ENCODE measurements around the gene KDM2B. TPM values are rescaled to one million over a fixed set of nuclear protein-coding genes. Genes with fewer than 3 reads are reported as not detected.

Gene KDM2B
- polyA plus RNA-seq, 1 donor from 2014 or later, result 49.0 TPM

DNA sequence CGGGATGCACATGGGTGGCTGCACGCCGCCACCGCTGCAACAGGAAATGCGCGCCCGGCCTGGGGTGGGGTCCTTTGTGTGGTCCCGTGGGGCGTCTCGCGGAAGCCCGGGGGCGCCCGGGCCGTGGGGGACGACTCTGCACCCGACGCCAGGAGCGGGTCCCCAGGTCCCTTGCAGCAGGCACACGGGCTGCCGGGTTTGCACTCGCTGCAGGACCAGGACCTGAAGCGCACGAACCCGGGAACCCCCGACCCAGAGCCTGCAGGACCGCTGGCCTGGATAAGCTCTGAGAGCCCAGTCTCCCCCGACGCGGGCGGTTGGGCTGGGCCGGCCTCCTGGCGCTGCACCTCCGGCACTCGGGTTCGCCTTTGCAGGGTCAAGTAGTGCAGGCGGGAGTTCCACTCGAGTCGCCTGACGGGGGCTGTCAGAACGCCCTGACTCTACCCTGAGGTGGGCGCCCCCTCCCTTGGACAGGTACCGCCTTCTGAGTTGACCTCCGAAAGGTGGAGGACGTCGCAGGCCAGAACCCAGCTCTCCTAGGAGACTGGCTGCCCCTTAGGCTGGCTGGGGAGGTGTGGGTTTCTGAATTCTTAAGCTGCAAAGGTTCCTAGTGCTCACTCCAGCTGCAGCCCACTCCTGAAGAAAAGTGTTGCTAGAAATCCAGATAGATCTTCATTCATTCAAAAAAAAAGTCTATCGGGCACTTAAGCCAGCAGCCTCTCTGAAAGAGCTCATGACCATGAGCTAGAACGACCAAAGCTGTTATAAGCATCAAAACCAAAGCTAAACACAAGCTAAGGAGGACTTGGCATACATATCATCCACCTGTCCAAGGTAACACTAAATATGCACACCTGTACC lies 113.0 kb downstream of the KDM2B start:
- H3K27ac Mint-ChIP-seq, result peak overlapping the region; percentile 84 to 95 (median 88)

DNA sequence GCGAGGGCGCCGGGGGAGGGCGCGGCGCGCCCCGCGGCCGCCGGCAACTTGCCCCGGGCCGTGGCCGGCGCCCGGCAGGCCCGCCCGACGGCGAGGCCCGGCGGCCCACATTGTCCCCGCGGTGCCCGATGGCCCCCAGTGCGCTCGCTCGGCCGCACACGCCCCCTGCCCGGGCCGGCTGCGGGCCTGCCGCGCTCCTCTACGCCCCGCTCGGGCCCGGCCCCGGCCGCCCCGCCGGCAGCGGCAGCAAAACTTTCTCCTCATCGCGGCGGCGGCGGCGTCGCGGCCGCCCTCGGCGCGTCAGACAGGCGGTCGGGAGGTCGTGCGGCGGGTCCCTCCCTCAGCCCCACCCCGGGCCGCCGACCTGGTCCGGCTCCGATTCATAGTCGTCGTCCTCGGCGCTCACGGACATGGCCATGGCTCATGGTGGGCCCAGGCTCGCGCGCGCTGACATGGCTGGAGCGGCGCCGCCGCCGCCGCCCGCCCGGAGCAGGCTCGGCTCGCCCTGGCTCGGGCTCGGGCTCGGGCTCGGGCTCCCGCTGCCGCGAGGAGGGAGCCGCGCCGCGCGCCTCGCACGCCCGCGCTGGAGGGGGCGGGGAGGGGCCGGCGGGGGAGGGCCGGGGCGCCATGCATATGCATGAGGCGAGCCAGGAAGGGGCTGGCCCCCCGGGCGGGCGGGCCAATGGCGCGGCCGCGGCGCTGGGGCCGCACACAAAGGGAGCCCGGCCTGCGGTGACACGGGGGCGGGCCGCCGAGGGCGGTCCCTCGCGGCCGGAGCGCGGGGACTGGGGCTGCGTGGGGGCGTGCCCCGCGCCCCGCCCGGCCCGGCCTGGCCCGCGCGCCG lies 113.8 kb downstream of the KDM2B start:
- H3K4me1 Mint-ChIP-seq, result peaks cover 11 to 43% (median 36%) of the 10 kb centered on the region in 3 donors
- no peaks in the 10 kb centered on the region for H3K27me3 Mint-ChIP-seq
- no peaks in the 10 kb centered on the region for H3K9me3 Mint-ChIP-seq
- peak overlapping the region in 3 of 4 donors; percentile 60 to 79 (median 71) for H3K4me3 Mint-ChIP-seq
- peak overlapping the region in 1 of 3 donors; percentile 95 for H3K27ac Mint-ChIP-seq
- no peaks in the 10 kb centered on the region for H3K36me3 Mint-ChIP-seq

More for the DNA sequence above, 113.0 kb downstream of the KDM2B start:
- no peaks in the 10 kb centered on the region for H3K36me3 Mint-ChIP-seq
- H3K27me3 Mint-ChIP-seq, result no peaks in the 10 kb centered on the region
- peak overlapping the region; percentile 72 to 85 (median 82) for H3K4me3 Mint-ChIP-seq
- no peaks in the 10 kb centered on the region for H3K9me3 Mint-ChIP-seq
- H3K4me1 Mint-ChIP-seq, result peaks cover 11 to 42% (median 38%) of the 10 kb centered on the region in 3 donors

- H3K4me1 Mint-ChIP-seq, result peaks cover 12 to 49% (median 42%) of the 10 kb centered on the region in 3 donors
These were observed 114.7 kb downstream of the KDM2B start for GRCh38 chr12:121465921-121466793.

DNA sequence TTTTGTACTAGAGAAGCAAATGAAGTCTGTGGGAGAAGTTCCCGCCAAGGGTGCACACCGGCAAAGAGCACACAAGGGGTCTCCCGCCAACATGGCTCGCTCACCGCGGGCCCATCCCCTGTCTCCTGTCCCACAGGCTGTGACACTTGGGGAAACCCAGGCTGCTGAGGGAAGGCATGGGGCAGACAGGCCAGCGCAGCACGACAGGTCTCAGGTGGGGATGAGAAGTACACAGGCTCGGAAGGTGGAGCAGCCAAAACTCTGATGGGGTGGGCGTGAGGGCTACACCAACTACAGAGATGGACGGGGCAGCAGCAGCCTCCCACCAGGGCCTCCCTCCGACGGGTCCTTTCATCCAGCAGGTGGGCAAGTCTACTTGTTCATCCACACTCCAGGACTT lies 116.5 kb downstream of the KDM2B start:
- H3K36me3 Mint-ChIP-seq, result peaks cover 2% of the 10 kb centered on the region
- peak overlapping the region in 1 of 3 donors; percentile 85 for H3K27ac Mint-ChIP-seq
- H3K9me3 Mint-ChIP-seq, result no peaks in the 10 kb centered on the region
- no peaks in the 10 kb centered on the region for H3K27me3 Mint-ChIP-seq
- H3K4me1 Mint-ChIP-seq, result peaks cover 21 to 46% (median 44%) of the 10 kb centered on the region in 3 donors
- H3K4me3 Mint-ChIP-seq, result peak overlapping the region in 3 of 4 donors; percentile 37 to 97 (median 50)

More at GRCh38 chr12:121465921-121466793, 114.7 kb downstream of the KDM2B start:
- H3K4me3 Mint-ChIP-seq, result peak overlapping the region; percentile 96 to 98 (median 98)
- H3K27me3 Mint-ChIP-seq, result no peaks in the 10 kb centered on the region
- H3K27ac Mint-ChIP-seq, result peak overlapping the region; percentile 97 to 99 (median 97)
- H3K36me3 Mint-ChIP-seq, result no peaks in the 10 kb centered on the region
- no peaks in the 10 kb centered on the region for H3K9me3 Mint-ChIP-seq

GRCh38 chr12:121461048-121461447 lies 119.8 kb downstream of the KDM2B start:
- H3K36me3 Mint-ChIP-seq, result peaks cover 2% of the 10 kb centered on the region
- H3K27ac Mint-ChIP-seq, result peak overlapping the region; percentile 42 to 85 (median 80)
- peak overlapping the region in 1 of 4 donors; percentile 55 for H3K4me3 Mint-ChIP-seq
- no peaks in the 10 kb centered on the region for H3K27me3 Mint-ChIP-seq
- H3K9me3 Mint-ChIP-seq, result no peaks in the 10 kb centered on the region
- peaks cover 30 to 55% (median 45%) of the 10 kb centered on the region in 3 donors for H3K4me1 Mint-ChIP-seq

DNA sequence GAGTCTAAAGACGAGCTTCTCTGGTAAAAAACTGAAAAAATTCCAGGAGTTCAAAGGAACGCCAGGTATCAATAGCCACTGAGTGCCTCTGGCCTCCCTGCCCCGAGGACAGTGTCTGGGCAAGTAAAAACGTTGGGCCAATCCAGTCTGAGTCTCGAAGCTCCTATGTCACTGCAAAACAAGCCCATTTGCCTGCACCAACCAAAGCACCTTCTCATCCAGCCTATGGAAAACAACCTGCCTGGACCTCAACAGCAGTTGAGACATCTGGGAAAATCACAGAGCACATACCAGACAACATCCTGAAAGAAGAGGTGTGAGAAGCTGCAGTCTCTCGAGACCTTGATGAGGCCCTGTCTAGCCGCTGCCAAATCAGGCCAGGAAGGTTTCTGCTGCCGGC lies 124.3 kb downstream of the KDM2B start:
- no peak overlapping the region for H3K27ac Mint-ChIP-seq
- H3K27me3 Mint-ChIP-seq, result no peaks in the 10 kb centered on the region
- H3K9me3 Mint-ChIP-seq, result no peaks in the 10 kb centered on the region
- peaks cover 33 to 50% (median 49%) of the 10 kb centered on the region in 3 donors for H3K4me1 Mint-ChIP-seq
- peaks cover 2% of the 10 kb centered on the region for H3K36me3 Mint-ChIP-seq
- peak overlapping the region in 1 of 4 donors; percentile 17 for H3K4me3 Mint-ChIP-seq

- Mint-ChIP-seq H3K27ac (peak overlapping the region in 1 of 3 donors; percentile 39), H3K4me1 (peaks cover 32 to 49% (median 49%) of the 10 kb centered on the region in 3 donors), H3K4me3 (peak overlapping the region in 1 of 4 donors; percentile 23), H3K27me3 (no peaks in the 10 kb centered on the region), H3K36me3 (peaks cover 2% of the 10 kb centered on the region), H3K9me3 (no peaks in the 10 kb centered on the region)
These were observed 124.9 kb downstream of the KDM2B start for GRCh38 chr12:121455766-121456420.

GRCh38 chr12:121454921-121455320 lies 125.9 kb downstream of the KDM2B start:
- peaks cover 2% of the 10 kb centered on the region for H3K36me3 Mint-ChIP-seq
- peak overlapping the region in 1 of 3 donors; percentile 33 for H3K27ac Mint-ChIP-seq
- peaks cover 33 to 49% (median 47%) of the 10 kb centered on the region in 3 donors for H3K4me1 Mint-ChIP-seq
- H3K27me3 Mint-ChIP-seq, result no peaks in the 10 kb centered on the region
- H3K4me3 Mint-ChIP-seq, result peak overlapping the region in 2 of 4 donors; percentile 17 to 54
- H3K9me3 Mint-ChIP-seq, result no peaks in the 10 kb centered on the region

DNA sequence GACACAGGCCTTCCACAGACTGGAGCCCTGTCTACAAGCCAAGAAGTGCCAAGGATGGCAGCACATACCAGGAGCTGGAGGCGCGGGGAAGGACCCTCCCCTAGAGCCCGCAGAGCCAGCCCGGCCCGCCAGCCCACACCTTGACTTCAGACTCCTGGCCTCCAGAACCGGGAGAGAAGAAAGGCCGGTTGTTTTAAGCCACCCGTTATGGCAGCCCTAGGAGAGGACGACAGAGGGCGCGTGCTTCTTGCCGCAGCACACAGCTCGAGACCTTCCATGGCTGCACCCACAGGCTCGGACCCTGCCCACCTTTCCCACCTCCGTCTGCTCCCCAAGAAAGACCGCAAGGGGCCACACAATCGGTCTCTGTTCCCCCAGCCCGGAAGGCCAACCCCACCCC lies 127.2 kb downstream of the KDM2B start:
- Mint-ChIP-seq H3K36me3 (peaks cover 2% of the 10 kb centered on the region), H3K27me3 (no peaks in the 10 kb centered on the region), H3K4me3 (no peak overlapping the region), H3K4me1 (peaks cover 32 to 52% (median 50%) of the 10 kb centered on the region in 3 donors), H3K27ac (peak overlapping the region in 2 of 3 donors; percentile 70 to 77), H3K9me3 (no peaks in the 10 kb centered on the region)

- Mint-ChIP-seq H3K27ac (no peak overlapping the region), H3K27me3 (no peaks in the 10 kb centered on the region), H3K4me3 (no peak overlapping the region), H3K4me1 (peaks cover 33 to 55% (median 54%) of the 10 kb centered on the region in 3 donors), H3K9me3 (no peaks in the 10 kb centered on the region), H3K36me3 (peaks cover 2% of the 10 kb centered on the region)
These were observed 127.8 kb downstream of the KDM2B start for GRCh38 chr12:121452985-121453360.

DNA sequence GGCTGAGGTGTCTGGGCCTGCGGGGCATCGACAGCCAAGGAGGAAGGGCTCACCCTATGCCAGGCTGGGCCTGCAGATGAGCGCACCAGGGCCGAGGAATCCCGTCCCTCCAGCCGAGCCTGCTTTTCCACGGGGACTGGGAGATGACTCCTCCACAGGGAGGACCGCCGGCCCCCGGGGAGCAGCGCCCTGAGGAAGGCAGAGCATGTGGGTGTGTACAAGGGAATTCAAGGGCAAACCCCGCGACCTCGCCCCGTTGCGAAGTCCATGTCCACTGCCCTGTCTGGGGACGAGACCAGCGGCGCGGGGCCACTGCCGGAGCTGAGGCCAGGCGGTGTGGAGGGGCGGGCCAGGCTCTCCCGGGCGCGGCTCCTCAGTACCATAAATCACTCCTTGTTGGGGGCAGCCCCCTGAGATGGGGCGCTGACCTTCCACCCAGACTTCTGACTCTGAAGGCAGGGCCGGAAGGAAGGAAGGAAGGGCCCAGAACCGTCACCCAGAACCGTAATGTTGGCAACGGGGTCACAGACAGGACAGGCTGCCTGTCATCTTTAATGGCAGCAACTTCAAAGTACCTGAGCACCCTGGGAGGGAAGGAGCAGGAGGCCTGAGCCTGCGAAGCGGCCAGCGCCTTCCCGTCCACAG lies 128.4 kb downstream of the KDM2B start:
- Mint-ChIP-seq H3K27ac (peak overlapping the region in 2 of 3 donors; percentile 74 to 79), H3K4me1 (peaks cover 33 to 50% (median 49%) of the 10 kb centered on the region in 3 donors), H3K4me3 (peak overlapping the region in 3 of 4 donors; percentile 39 to 74 (median 50)), H3K27me3 (no peaks in the 10 kb centered on the region), H3K9me3 (no peaks in the 10 kb centered on the region), H3K36me3 (peaks cover 2% of the 10 kb centered on the region)

DNA sequence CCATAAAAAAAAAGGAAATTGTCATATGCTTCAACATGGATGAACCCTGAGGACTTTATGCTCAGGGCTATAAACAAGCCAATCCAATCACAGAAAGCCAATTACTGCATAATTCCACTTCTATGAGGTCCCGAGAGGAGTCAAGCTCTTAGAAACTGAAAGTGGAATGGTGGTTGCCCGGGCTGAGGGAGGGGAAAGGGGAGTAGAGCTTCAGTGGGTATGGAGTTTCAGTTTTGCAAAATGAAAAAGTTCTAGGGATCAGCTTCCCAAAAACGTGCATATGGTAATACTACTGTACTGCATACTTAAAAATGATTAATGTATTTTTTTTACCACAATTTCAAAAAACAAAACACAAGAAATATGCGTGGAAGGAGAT lies 128.9 kb downstream of the KDM2B start:
- H3K27me3 Mint-ChIP-seq, result no peaks in the 10 kb centered on the region
- H3K9me3 Mint-ChIP-seq, result no peaks in the 10 kb centered on the region
- H3K4me3 Mint-ChIP-seq, result peak overlapping the region in 3 of 4 donors; percentile 39 to 74 (median 50)
- peak overlapping the region; percentile 74 to 83 (median 79) for H3K27ac Mint-ChIP-seq
- H3K4me1 Mint-ChIP-seq, result peaks cover 30 to 46% (median 44%) of the 10 kb centered on the region in 3 donors
- H3K36me3 Mint-ChIP-seq, result peaks cover 2% of the 10 kb centered on the region

DNA sequence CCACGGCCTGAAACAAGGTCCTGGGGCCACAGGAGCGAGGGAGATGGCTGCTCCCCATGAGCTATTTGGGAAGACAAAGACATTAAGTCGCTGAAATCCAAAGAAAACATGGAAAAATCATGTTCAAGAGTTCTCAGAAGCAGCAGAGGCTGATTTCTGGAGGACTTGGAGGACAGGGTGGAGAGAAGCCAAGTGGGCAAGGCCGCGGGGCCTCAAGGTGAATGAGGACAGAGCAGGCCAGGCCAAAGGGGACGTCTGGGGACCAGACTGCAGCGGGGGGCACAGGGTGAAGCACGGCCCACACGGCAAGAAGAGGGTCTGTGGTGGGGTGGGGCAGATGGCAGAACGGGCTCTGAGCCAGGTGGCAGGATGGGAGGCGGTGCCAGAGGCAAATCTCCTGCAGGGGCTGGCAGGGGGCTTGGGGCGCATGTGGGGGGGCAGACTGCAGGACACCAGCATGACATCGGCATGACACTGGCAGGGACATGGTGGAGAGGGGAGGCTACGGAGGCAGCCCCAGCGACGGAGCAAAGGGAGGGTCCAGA lies 132.0 kb downstream of the KDM2B start:
- no peaks in the 10 kb centered on the region for H3K27me3 Mint-ChIP-seq
- H3K9me3 Mint-ChIP-seq, result no peaks in the 10 kb centered on the region
- H3K36me3 Mint-ChIP-seq, result peaks cover 2% of the 10 kb centered on the region
- peaks cover 15 to 36% (median 28%) of the 10 kb centered on the region in 3 donors for H3K4me1 Mint-ChIP-seq
- H3K4me3 Mint-ChIP-seq, result no peak overlapping the region
- peak overlapping the region; percentile 6 to 47 (median 39) for H3K27ac Mint-ChIP-seq
